HUES48 (cell line): ENCODE measurements around the gene ARID4B.
"Not testable (repeated sequence)": the region's sequence is repeated elsewhere in the genome, so short reads cannot be mapped to it uniquely, and the experiment has no call there.

Experiments used
- H3K27ac ChIP-seq: one replicate; pipeline ENCODE4 v1.7.0; 2013; ENCODE audit warnings: low read depth, low read length, inconsistent platforms
- H3K27me3 ChIP-seq: 2 replicates; pipeline ENCODE4 v1.6.1; 2013; ENCODE audit warnings: mild to moderate bottlenecking, low read length; ENCODE audit not compliant: control insufficient read depth, insufficient read depth
- H3K36me3 ChIP-seq: 2 replicates; pipeline ENCODE4 v1.6.1; 2013; ENCODE audit warnings: low read length; ENCODE audit not compliant: control insufficient read depth, insufficient read depth
- H3K4me1 ChIP-seq: 2 replicates; pipeline ENCODE4 v1.6.1; 2013; ENCODE audit warnings: mild to moderate bottlenecking, low read length; ENCODE audit not compliant: control insufficient read depth, insufficient read depth
- H3K4me3 ChIP-seq: 2 replicates; pipeline ENCODE4 v1.5.1; 2013; ENCODE audit warnings: mild to moderate bottlenecking, low read depth, low read length
- H3K9ac ChIP-seq: 2 replicates; pipeline ENCODE4 v1.6.1; 2013; ENCODE audit warnings: mild to moderate bottlenecking, low read depth, low read length, moderate library complexity
- H3K9me3 ChIP-seq: 2 replicates; pipeline ENCODE4 v1.6.1; 2013; ENCODE audit warnings: low read length; ENCODE audit not compliant: control insufficient read depth, insufficient read depth

ARID4B gene

GRCh38 chr1:235266325-235266724 lies 61.7 kb downstream of the ARID4B start:
- H3K9ac ChIP-seq, result no peak overlapping the region
- H3K27ac ChIP-seq, result peak overlapping the region; percentile 11
- H3K36me3 ChIP-seq, result no peaks in the 10 kb centered on the region
- H3K9me3 ChIP-seq, result no peaks in the 10 kb centered on the region
- H3K27me3 ChIP-seq, result no peaks in the 10 kb centered on the region
- no peak overlapping the region for H3K4me3 ChIP-seq
- peaks cover 13% of the 10 kb centered on the region for H3K4me1 ChIP-seq

GRCh38 chr1:235265900-235266299 lies 62.1 kb downstream of the ARID4B start:
- H3K27me3 ChIP-seq, result no peaks in the 10 kb centered on the region
- H3K4me3 ChIP-seq, result no peak overlapping the region
- peaks cover 13% of the 10 kb centered on the region for H3K4me1 ChIP-seq
- H3K9me3 ChIP-seq, result no peaks in the 10 kb centered on the region
- H3K27ac ChIP-seq, result peak overlapping the region; percentile 11
- H3K9ac ChIP-seq, result no peak overlapping the region
- H3K36me3 ChIP-seq, result no peaks in the 10 kb centered on the region

- Histone ChIP-seq H3K4me1 (peaks cover 13% of the 10 kb centered on the region), H3K27ac (no peak overlapping the region), H3K36me3 (peaks cover 9% of the 10 kb centered on the region), H3K9ac (no peak overlapping the region), H3K27me3 (no peaks in the 10 kb centered on the region), H3K9me3 (no peaks in the 10 kb centered on the region), H3K4me3 (no peak overlapping the region)
Measured at GRCh38 chr1:235264327-235264726, 63.7 kb downstream of the ARID4B start.

- no peaks in the 10 kb centered on the region for H3K27me3 ChIP-seq
Measured at GRCh38 chr1:235262539-235262938, 65.4 kb downstream of the ARID4B start.

DNA sequence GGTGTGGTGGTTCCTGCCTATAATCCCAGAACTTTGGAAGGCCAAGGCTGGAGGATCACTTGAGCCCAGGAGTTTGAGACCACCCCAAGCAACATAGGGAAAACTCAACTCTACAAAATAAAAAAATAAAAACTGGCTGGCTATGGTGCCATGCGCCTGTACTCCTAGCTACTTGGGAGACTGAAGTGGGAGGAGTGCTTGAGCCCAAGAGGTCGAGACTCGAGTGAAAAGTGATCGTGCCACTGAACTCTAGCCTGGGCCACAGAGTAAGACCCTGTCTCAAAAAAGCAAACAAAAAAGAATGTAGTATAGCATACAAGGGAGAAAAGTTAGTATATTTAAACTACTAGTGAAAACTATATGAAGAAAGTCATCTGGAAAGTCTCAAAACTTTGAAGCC lies 66.7 kb downstream of the ARID4B start:
- Histone ChIP-seq H3K27me3 (no peaks in the 10 kb centered on the region), H3K27ac (no peak overlapping the region), H3K4me1 (peaks cover 15% of the 10 kb centered on the region), H3K4me3 (no peak overlapping the region), H3K36me3 (peaks cover 23% of the 10 kb centered on the region), H3K9me3 (no peaks in the 10 kb centered on the region), H3K9ac (no peak overlapping the region)

More at GRCh38 chr1:235262539-235262938, 65.4 kb downstream of the ARID4B start:
- Histone ChIP-seq H3K36me3 (peaks cover 18% of the 10 kb centered on the region), H3K27ac (no peak overlapping the region), H3K4me1 (peaks cover 17% of the 10 kb centered on the region), H3K4me3 (no peak overlapping the region), H3K9ac (no peak overlapping the region), H3K9me3 (no peaks in the 10 kb centered on the region)

- Histone ChIP-seq H3K4me3 (no peak overlapping the region), H3K9me3 (no peaks in the 10 kb centered on the region), H3K36me3 (peaks cover 23% of the 10 kb centered on the region), H3K9ac (peak overlapping the region; percentile 3; the same call in 1 of the 2 replicates), H3K27me3 (no peaks in the 10 kb centered on the region), H3K4me1 (peaks cover 12% of the 10 kb centered on the region), H3K27ac (peak overlapping the region; percentile 24)
Measured at GRCh38 chr1:235259133-235259778, 68.7 kb downstream of the ARID4B start.

DNA sequence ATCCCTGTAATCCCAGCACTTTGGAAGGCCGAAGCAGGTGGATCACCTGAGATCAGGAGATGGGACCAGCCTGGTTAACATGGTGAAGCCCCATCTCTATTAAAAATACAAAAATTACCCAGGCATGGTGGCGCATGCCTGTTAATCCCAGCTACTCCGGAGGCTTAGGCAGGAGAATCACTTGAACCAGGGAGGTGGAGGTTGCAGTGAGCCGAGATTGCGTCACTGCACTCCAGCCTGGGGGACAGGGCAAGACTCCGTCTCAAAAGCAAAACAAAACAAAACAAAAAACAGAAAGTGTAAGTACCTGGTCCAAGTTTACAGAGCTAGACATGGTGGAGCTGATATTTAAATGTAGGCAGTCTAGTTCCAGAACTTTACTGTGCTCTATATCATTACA lies 69.9 kb downstream of the ARID4B start:
- not testable (repeated sequence) for H3K27ac ChIP-seq, H3K9ac ChIP-seq, H3K4me3 ChIP-seq, H3K27me3 ChIP-seq, H3K9me3 ChIP-seq
- H3K36me3 ChIP-seq, result peaks cover 23% of the 10 kb centered on the region
- H3K4me1 ChIP-seq, result peaks cover 15% of the 10 kb centered on the region

DNA sequence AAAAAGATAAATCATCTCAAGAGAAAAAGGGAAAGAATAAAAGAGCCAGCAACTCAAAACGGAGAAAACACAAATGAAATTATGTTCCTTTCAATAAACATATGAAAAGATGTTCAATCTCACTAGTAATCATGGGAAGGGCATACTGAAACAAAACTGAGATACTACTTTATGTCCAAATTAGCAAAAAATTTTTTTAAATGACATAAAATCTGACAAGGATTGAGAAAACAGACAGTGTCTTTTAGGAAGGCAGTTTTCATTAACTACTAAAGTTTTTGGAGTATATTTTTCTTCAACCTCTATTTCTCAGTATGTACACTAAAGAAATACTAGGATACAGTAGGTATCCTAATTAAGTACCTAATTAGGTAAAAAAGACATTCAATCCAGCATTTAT lies 73.3 kb downstream of the ARID4B start:
- no peak overlapping the region for H3K9ac ChIP-seq
- no peak overlapping the region for H3K4me3 ChIP-seq
- H3K9me3 ChIP-seq, result no peaks in the 10 kb centered on the region
- H3K36me3 ChIP-seq, result peaks cover 33% of the 10 kb centered on the region
- H3K27me3 ChIP-seq, result no peaks in the 10 kb centered on the region
- H3K4me1 ChIP-seq, result peaks cover 11% of the 10 kb centered on the region
- no peak overlapping the region for H3K27ac ChIP-seq

DNA sequence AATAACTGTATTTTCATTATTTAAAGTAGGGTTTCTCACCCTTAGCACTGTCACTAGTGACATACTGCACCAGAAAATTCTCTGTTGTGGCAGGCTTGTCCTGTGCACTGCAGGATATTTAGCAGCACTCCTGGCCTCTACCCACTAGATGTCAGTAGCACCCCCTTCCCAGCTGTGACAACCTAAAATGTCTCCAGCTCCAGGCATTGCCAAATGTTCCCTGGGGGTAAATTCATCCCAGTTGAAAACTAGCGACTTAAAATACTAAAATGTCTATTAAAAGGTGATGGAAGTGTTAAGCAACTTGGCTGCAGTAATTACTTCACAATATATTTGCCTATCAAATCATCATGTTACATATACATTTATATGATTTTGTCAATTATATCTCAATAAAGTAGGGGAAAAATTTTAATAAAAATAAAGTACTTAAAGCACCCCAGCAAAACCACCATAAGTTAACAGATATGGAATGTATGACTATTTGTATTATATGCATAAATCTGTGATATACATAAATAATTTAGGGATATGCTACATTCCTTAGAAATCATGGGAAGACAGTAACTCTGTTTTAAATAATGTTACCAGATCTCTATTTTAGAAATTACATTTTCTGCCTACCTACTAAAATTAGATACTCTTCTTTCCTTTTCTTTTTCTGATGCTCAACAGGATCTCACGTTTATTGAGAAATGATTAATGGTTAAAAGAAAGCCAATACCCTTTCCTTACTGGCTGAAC lies 74.6 kb downstream of the ARID4B start:
- Histone ChIP-seq H3K9me3 (no peaks in the 10 kb centered on the region), H3K4me3 (no peak overlapping the region), H3K4me1 (0 out of 2 replicates have a peak, but pooled peaks cover 3% of the 10 kb centered on the region), H3K36me3 (peaks cover 20% of the 10 kb centered on the region), H3K9ac (no peak overlapping the region), H3K27me3 (no peaks in the 10 kb centered on the region), H3K27ac (no peak overlapping the region)

DNA sequence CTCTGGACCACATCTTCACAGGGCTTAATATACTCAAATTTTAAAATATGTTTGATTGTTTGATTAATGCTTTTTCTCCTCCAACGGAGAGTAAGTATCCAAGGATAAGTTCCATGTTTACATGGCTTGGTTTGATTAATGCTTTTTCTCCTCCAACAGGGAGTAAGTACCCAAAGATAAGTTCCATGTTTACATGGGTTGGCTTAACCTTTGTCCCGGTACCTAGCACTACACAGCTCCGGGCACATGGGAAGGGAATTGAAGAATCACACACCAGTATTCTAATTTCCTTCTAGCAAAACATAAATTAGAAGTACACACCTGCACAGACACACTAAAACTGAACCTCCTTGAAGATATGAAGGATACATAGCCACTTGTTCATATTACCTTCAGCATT lies 77.5 kb downstream of the ARID4B start:
- no peaks in the 10 kb centered on the region for H3K27me3 ChIP-seq
- H3K4me1 ChIP-seq, result 0 out of 2 replicates have a peak, but pooled peaks cover 3% of the 10 kb centered on the region
- no peak overlapping the region for H3K4me3 ChIP-seq
- H3K36me3 ChIP-seq, result peaks cover 36% of the 10 kb centered on the region
- H3K9me3 ChIP-seq, result no peaks in the 10 kb centered on the region
- no peak overlapping the region for H3K9ac ChIP-seq
- H3K27ac ChIP-seq, result no peak overlapping the region
